HL-60 (cell line): Measurements from ENCODE around the gene ALDOC.

Experiments used
- DNase-seq, 2 experiments: peaks; one replicate each; pipeline ENCODE4 v3.0.0-alpha.2; 2010 to 2020; ENCODE audit warnings: low read depth in 1 of 2, low spot score in 1 of 2
- H3K27ac ChIP-seq: fragments of 250-450 bp; sonication (Bioruptor Pico); replicated peaks from 2 replicates; pipeline ENCODE4 v1.5.1; 2020; ENCODE audit warnings: mild to moderate bottlenecking, moderate library complexity
- H3K27me3 ChIP-seq: fragments of 250-450 bp; sonication (Bioruptor Pico); 2 replicates; pipeline ENCODE4 v1.5.1; 2021; ENCODE audit warnings: mild to moderate bottlenecking, moderate library complexity; ENCODE audit not compliant: insufficient read depth, poor library complexity, severe bottlenecking
- H3K4me3 ChIP-seq: replicated peaks from 2 replicates; pipeline ENCODE4 v1.5.1; 2011; ENCODE audit warnings: mild to moderate bottlenecking, control low read depth, low read length; ENCODE audit not compliant: insufficient read depth
- GABPA ChIP-seq: IDR thresholded peaks from 2 replicates; pipeline ENCODE4 v1.6.1; 2012; ENCODE audit warnings: low read depth
- POLR2AphosphoS5 ChIP-seq: IDR thresholded peaks from 2 replicates; pipeline ENCODE4 v1.6.1; 2012; ENCODE audit warnings: low read depth
- SPI1 ChIP-seq: IDR thresholded peaks from 2 replicates; pipeline ENCODE4 v1.6.1; 2012; ENCODE audit warnings: low read depth, mild to moderate bottlenecking, borderline replicate concordance
- long read RNA-seq: library from polyadenylated mRNA; unstranded; transcript quantifications from one replicate; pipeline ENCODE4 v2.0.0, GENCODE V29; 2020
- TF ChIP-seq, protein P1 (sequence below): IDR thresholded peaks from one replicate; pipeline ENCODE4 v1.5.1; 2011; ENCODE audit warnings: low read length, control low read depth, inconsistent platforms; ENCODE audit not compliant: insufficient read depth
- TF ChIP-seq, protein P2 (sequence below): IDR thresholded peaks from 2 replicates; pipeline ENCODE4 v1.6.1; 2012; ENCODE audit warnings: low read depth; ENCODE audit not compliant: insufficient replicate concordance

The ALDOC gene
- long read RNA-seq, partial matches to known transcripts: 0 of 3 reads
- long read RNA-seq, other reads (novel, unspliced or antisense): 0 of 3 reads

DNA sequence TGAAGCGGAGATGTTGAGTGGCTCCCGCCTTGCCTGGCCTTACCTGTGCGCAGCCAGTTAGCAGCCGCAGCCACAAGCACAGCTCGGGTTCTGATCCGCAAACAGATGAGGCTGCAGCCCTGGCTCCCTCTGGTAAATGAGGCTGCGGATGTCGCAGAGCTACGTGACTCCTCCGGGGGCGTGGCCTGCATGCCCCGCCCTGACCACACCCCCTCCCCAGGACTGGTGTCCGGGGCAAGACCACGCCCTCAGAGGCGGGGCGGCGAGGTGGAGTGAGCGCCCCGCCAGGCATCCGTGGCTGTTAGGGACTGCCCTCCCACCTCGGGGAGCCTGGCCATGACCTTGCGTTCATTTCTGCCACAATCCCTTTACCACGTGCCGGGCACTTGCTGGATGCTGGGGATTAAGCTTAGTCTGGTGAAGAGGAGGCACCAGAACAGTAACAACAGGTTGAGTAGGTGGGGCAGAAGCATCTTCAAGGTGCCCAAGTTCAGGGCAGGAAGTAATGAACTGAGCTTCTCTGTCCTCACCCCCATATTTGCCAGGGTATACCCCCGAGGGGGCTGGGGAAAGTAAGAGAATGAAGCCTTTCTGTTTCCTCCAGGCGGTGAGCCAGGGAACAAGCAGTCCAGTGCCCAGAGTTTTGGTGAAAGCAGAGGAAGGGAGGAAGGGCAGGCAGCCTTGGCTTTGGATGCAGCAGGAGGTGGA lies at the start of gene ALDOC:
ALDOC (minus strand) TSS at position 138 of the 708 bp plus-strand sequence. CDS start 1,363 bp downstream, outside the sequence.
- peak; percentile 86 to 90 for DNase-seq
- Histone ChIP-seq H3K4me3 (no peak within 1 kb of the TSS), H3K27ac (no peak within 1 kb of the TSS), H3K27me3 (no peaks in the 10 kb centered on the region)
- TF ChIP-seq SPI1 (no peak), POLR2AphosphoS5 (no peak; the same call in 1 of the 2 replicates), GABPA (no peak)
- TF ChIP-seq, protein P1, sequence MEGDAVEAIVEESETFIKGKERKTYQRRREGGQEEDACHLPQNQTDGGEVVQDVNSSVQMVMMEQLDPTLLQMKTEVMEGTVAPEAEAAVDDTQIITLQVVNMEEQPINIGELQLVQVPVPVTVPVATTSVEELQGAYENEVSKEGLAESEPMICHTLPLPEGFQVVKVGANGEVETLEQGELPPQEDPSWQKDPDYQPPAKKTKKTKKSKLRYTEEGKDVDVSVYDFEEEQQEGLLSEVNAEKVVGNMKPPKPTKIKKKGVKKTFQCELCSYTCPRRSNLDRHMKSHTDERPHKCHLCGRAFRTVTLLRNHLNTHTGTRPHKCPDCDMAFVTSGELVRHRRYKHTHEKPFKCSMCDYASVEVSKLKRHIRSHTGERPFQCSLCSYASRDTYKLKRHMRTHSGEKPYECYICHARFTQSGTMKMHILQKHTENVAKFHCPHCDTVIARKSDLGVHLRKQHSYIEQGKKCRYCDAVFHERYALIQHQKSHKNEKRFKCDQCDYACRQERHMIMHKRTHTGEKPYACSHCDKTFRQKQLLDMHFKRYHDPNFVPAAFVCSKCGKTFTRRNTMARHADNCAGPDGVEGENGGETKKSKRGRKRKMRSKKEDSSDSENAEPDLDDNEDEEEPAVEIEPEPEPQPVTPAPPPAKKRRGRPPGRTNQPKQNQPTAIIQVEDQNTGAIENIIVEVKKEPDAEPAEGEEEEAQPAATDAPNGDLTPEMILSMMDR: no peak
- TF ChIP-seq, protein P2, sequence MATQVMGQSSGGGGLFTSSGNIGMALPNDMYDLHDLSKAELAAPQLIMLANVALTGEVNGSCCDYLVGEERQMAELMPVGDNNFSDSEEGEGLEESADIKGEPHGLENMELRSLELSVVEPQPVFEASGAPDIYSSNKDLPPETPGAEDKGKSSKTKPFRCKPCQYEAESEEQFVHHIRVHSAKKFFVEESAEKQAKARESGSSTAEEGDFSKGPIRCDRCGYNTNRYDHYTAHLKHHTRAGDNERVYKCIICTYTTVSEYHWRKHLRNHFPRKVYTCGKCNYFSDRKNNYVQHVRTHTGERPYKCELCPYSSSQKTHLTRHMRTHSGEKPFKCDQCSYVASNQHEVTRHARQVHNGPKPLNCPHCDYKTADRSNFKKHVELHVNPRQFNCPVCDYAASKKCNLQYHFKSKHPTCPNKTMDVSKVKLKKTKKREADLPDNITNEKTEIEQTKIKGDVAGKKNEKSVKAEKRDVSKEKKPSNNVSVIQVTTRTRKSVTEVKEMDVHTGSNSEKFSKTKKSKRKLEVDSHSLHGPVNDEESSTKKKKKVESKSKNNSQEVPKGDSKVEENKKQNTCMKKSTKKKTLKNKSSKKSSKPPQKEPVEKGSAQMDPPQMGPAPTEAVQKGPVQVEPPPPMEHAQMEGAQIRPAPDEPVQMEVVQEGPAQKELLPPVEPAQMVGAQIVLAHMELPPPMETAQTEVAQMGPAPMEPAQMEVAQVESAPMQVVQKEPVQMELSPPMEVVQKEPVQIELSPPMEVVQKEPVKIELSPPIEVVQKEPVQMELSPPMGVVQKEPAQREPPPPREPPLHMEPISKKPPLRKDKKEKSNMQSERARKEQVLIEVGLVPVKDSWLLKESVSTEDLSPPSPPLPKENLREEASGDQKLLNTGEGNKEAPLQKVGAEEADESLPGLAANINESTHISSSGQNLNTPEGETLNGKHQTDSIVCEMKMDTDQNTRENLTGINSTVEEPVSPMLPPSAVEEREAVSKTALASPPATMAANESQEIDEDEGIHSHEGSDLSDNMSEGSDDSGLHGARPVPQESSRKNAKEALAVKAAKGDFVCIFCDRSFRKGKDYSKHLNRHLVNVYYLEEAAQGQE: no peak

DNA sequence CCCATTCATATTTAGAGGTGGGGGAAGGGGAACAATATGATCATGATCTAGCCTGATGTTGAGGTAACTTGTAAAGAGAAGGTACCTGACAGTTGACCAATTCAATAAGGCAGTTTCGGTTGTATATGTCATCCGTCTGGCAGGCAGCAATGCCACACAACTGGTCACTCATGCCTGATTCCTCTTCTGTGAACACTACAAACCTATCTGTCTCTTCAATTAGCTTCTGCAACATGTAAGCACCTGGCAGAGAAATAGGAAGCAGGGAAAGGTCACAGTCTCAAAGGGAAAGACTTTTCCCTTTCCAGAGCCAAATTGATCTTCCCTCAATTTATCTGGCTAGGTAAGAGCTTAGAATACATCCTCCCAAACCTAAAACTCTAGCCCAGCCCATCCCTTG lies 47.5 kb upstream of the ALDOC start:
- H3K27me3 ChIP-seq: no peaks in the 10 kb centered on the region
- TF ChIP-seq, protein P1: no peak
- TF ChIP-seq POLR2AphosphoS5 (no peak), SPI1 (no peak), GABPA (no peak)
- TF ChIP-seq, protein P2: no peak
- no peak for DNase-seq
- no peak overlapping the region for H3K27ac ChIP-seq
- no peak overlapping the region for H3K4me3 ChIP-seq

DNA sequence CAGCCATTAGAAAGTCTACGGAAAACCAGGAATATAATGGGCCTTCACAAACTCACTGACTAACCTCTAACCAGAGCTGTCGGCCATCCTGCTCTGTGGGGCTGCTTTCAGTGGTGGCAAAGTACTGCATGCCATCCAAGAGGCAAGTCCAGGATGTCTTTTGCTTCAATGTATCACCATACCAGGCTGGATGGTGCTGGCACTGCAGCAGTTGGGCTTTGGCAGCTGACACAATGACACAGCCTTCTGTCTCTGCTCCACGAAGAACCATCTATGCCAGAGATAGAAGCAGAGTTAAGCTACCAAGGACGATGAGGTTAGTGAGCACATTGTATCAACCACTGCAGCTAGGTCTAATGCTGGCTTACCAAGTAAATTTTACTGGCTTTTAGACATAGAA lies 47.0 kb upstream of the ALDOC start:
- Histone ChIP-seq H3K27ac (no peak overlapping the region), H3K4me3 (no peak overlapping the region), H3K27me3 (no peaks in the 10 kb centered on the region)
- TF ChIP-seq GABPA (no peak), POLR2AphosphoS5 (no peak)
- no peak for DNase-seq

DNA sequence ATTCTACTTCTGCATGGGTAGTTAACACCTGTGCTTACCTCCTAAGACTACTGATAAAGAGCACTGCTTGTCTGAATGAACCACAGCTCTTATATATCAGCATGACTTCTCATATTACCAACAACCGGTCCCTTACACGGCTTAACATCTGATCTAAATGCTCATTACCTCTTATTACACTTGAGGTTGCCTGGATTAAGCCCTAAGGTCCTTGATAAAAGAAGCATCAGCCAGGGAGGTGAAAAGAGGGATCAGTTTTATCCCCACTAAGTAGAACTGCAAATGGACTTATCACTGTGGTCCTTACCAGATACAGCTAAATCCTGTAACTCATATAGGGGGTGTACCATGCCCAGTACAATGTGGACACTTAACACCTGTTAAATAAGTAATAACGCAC lies 45.5 kb upstream of the ALDOC start:
- TF ChIP-seq, protein P1: no peak
- no peak for TF ChIP-seq GABPA
- no peak for TF ChIP-seq POLR2AphosphoS5
- no peak for TF ChIP-seq SPI1
- TF ChIP-seq, protein P2: no peak
- H3K27ac ChIP-seq: no peak overlapping the region
- DNase-seq: no peak
- H3K27me3 ChIP-seq: no peaks in the 10 kb centered on the region
- H3K4me3 ChIP-seq: no peak overlapping the region
